SK-N-SH treated with all-trans-retinoic acid at 6 μM for 48 hours (cell line): Measurements from ENCODE around the gene RUSC2.

Source experiments
- ATAC-seq: fragments of 200-7000 bp; cut with Tn5 transposase; 3 replicates; pipeline ENCODE4 v1.9.1; 2020; ENCODE audit warnings: mild to moderate bottlenecking, moderate library complexity
- ARNTL ChIP-seq: fragments of 450-650 bp; formaldehyde crosslinking; IDR thresholded peaks from 2 replicates; pipeline ENCODE4 v1.5.0; 2020; ENCODE audit warnings: low read depth, mild to moderate bottlenecking, moderate library complexity, borderline replicate concordance
- BACH2 ChIP-seq: fragments of 250-450 bp; sonication (Bioruptor Pico); IDR thresholded peaks from 2 replicates; pipeline ENCODE4 v1.9.0; 2021; ENCODE audit warnings: mild to moderate bottlenecking, borderline replicate concordance
- CREB5 ChIP-seq: fragments of 250-450 bp; sonication (Bioruptor Pico); IDR thresholded peaks from 2 replicates; pipeline ENCODE4 v1.5.1; 2020; ENCODE audit warnings: low read depth, mild to moderate bottlenecking, moderate library complexity
- CSDC2 ChIP-seq: fragments of 250-450 bp; sonication (Bioruptor Pico); IDR thresholded peaks from 2 replicates; pipeline ENCODE4 v1.5.0; 2020; ENCODE audit warnings: mild to moderate bottlenecking, moderate library complexity
- CSRNP3 ChIP-seq: fragments of 250-450 bp; sonication (Bioruptor Pico); IDR thresholded peaks from 2 replicates; pipeline ENCODE4 v1.5.1; 2021; ENCODE audit warnings: mild to moderate bottlenecking, moderate library complexity
- ESRRG ChIP-seq: fragments of 250-450 bp; sonication (Bioruptor Pico); IDR thresholded peaks from 2 replicates; pipeline ENCODE4 v1.6.1; 2021; ENCODE audit warnings: mild to moderate bottlenecking
- GLIS3 ChIP-seq: fragments of 250-450 bp; sonication (Bioruptor Pico); IDR thresholded peaks from 2 replicates; pipeline ENCODE4 v1.5.0; 2020; ENCODE audit warnings: mild to moderate bottlenecking, moderate library complexity
- ISL1 ChIP-seq: fragments of 250-450 bp; sonication (Bioruptor Pico); IDR thresholded peaks from 2 replicates; pipeline ENCODE4 v2.1.2; 2022; ENCODE audit warnings: mild to moderate bottlenecking, moderate library complexity
- OSR1 ChIP-seq: fragments of 250-450 bp; sonication (Bioruptor Pico); IDR thresholded peaks from 2 replicates; pipeline ENCODE4 v1.8.0; 2022; ENCODE audit warnings: moderate library complexity, mild to moderate bottlenecking, inconsistent platforms
- PATZ1 ChIP-seq: fragments of 250-450 bp; sonication (Bioruptor Pico); IDR thresholded peaks from 2 replicates; pipeline ENCODE4 v1.8.0; 2020; ENCODE audit warnings: mild to moderate bottlenecking, moderate library complexity, borderline replicate concordance
- POU6F1 ChIP-seq: fragments of 250-450 bp; sonication (Bioruptor Pico); IDR thresholded peaks from 2 replicates; pipeline ENCODE4 v1.8.0; 2021; ENCODE audit warnings: low read depth, mild to moderate bottlenecking, moderate library complexity, borderline replicate concordance
- PPARA ChIP-seq: fragments of 250-450 bp; sonication (Bioruptor Pico); IDR thresholded peaks from 2 replicates; pipeline ENCODE4 v1.5.0; 2020; ENCODE audit warnings: mild to moderate bottlenecking, borderline replicate concordance
- RARB ChIP-seq: fragments of 250-450 bp; sonication (Bioruptor Pico); IDR thresholded peaks from 2 replicates; pipeline ENCODE4 v1.8.0; 2021; ENCODE audit warnings: mild to moderate bottlenecking, moderate library complexity
- SNAI2 ChIP-seq: fragments of 250-450 bp; sonication (Bioruptor Pico); IDR thresholded peaks from 2 replicates; pipeline ENCODE4 v1.5.0; 2020; ENCODE audit warnings: mild to moderate bottlenecking, moderate library complexity
- TCF4 ChIP-seq: fragments of 250-450 bp; sonication (Bioruptor Pico); IDR thresholded peaks from 2 replicates; pipeline ENCODE4 v1.8.0; 2021; ENCODE audit warnings: mild to moderate bottlenecking, moderate library complexity, borderline replicate concordance
- TOX ChIP-seq: fragments of 250-450 bp; sonication (Bioruptor Pico); IDR thresholded peaks from 2 replicates; pipeline ENCODE4 v1.8.0; 2021; ENCODE audit warnings: mild to moderate bottlenecking, moderate library complexity, borderline replicate concordance
- TSHZ2 ChIP-seq: fragments of 250-450 bp; sonication (Bioruptor Pico); IDR thresholded peaks from 2 replicates; pipeline ENCODE4 v1.5.0; 2020; ENCODE audit warnings: mild to moderate bottlenecking, moderate library complexity
- ZC3H10 ChIP-seq: fragments of 250-450 bp; sonication (Bioruptor Pico); IDR thresholded peaks from 2 replicates; pipeline ENCODE4 v1.5.1; 2021; ENCODE audit warnings: mild to moderate bottlenecking, moderate library complexity
- ZFP3 ChIP-seq: fragments of 250-450 bp; sonication (Bioruptor Pico); IDR thresholded peaks from 2 replicates; pipeline ENCODE4 v1.5.0; 2020; ENCODE audit warnings: mild to moderate bottlenecking, moderate library complexity
- ZFP30 ChIP-seq: fragments of 450-650 bp; formaldehyde crosslinking; IDR thresholded peaks from 2 replicates; pipeline ENCODE4 v1.5.0; 2022; ENCODE audit warnings: mild to moderate bottlenecking, moderate library complexity
- ZNF8 ChIP-seq: fragments of 450-650 bp; formaldehyde crosslinking; IDR thresholded peaks from 2 replicates; pipeline ENCODE4 v1.5.0; 2020; ENCODE audit warnings: mild to moderate bottlenecking, moderate library complexity

The RUSC2 gene

GRCh38 chr9:35510383-35510753 lies 20.5 kb downstream of the RUSC2 start:
- TF ChIP-seq CSRNP3 (CRISPR knock-in tag): no peak
- no peak for TF ChIP-seq CSDC2 (CRISPR knock-in tag)
- no peak for TF ChIP-seq TCF4 (CRISPR knock-in tag)
- no peak for TF ChIP-seq GLIS3 (CRISPR knock-in tag)
- TF ChIP-seq ZFP3 (CRISPR knock-in tag): no peak
- TF ChIP-seq ZC3H10 (CRISPR knock-in tag): no peak
- no peak for TF ChIP-seq ARNTL (CRISPR knock-in tag)
- TF ChIP-seq POU6F1 (CRISPR knock-in tag): no peak
- no peak for TF ChIP-seq SNAI2 (CRISPR knock-in tag)
- no peak for TF ChIP-seq ISL1 (CRISPR knock-in tag)
- no peak for TF ChIP-seq ZNF8 (CRISPR knock-in tag)
- TF ChIP-seq PPARA (CRISPR knock-in tag): no peak
- TF ChIP-seq PATZ1: no peak
- TF ChIP-seq BACH2 (CRISPR knock-in tag): no peak
- TF ChIP-seq ESRRG: no peak
- TF ChIP-seq RARB (CRISPR knock-in tag): no peak
- no peak for TF ChIP-seq TSHZ2 (CRISPR knock-in tag)
- TF ChIP-seq CREB5 (CRISPR knock-in tag): no peak
- ATAC-seq: no peak

DNA sequence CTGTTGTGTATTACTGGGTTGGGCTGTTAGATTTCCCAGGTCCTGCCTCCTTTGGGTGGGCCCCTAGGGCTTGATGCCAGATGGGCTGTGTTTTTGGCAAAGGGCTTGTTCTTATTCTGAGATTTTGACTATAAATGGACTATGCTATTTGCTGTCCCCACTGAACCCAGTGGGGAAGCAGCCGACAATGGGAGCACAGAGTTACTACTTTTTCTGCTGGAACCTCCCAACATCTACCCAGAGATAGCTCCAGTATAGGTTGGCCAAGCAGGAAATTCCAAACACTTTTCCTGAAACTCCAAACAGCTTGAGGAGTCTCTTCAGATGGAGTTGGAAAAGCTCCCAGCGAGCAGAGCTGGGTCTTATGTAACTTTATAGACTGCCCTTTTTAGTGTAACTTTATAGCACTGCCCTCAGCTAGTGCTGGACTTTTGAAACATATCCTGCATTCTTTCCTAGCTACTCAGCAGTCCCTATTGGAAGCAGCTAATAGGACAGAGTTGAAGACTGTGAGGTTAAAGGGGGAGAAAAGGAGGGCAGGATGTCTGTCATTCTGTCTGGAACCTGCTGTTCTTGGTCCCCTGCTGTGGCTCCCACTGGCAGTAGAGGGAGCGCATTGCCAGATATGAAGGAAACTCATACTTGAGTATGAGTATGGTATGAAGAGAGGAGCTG lies 21.0 kb downstream of the RUSC2 start:
- peak; percentile 97 for ATAC-seq
- 0 out of 2 replicates have a peak, but pooled peaks have one; percentile 71 for TF ChIP-seq OSR1
- no peak for TF ChIP-seq PPARA (CRISPR knock-in tag)
- TF ChIP-seq TOX (CRISPR knock-in tag): 0 out of 2 replicates have a peak, but pooled peaks have one; percentile 6
- TF ChIP-seq ZFP30: no peak
- TF ChIP-seq ISL1 (CRISPR knock-in tag): 0 out of 2 replicates have a peak, but pooled peaks have one; percentile 21

- TF ChIP-seq TSHZ2 (CRISPR knock-in tag): no peak
- TF ChIP-seq TOX (CRISPR knock-in tag): no peak
- no peak for TF ChIP-seq ARNTL (CRISPR knock-in tag)
- TF ChIP-seq ISL1 (CRISPR knock-in tag): no peak
- TF ChIP-seq BACH2 (CRISPR knock-in tag): no peak
- no peak for TF ChIP-seq POU6F1 (CRISPR knock-in tag)
- TF ChIP-seq PATZ1: no peak
- no peak for TF ChIP-seq ZNF8 (CRISPR knock-in tag)
- peak; percentile 3; the same call in 1 of the 3 replicates for ATAC-seq
Observed at GRCh38 chr9:35511453-35511852, 21.5 kb downstream of the RUSC2 start.
